Measurements from ENCODE around the gene TOMT.

The TOMT gene, protein sequence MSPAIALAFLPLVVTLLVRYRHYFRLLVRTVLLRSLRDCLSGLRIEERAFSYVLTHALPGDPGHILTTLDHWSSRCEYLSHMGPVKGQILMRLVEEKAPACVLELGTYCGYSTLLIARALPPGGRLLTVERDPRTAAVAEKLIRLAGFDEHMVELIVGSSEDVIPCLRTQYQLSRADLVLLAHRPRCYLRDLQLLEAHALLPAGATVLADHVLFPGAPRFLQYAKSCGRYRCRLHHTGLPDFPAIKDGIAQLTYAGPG

GRCh38 chr11:72105888-72106287 lies at the start of gene TOMT:
Gene TOMT, plus strand, starts transcription at chr11:72105924. Its CDS starts 28 bp downstream, at chr11:72105952.
- DNase-seq (ENCODE audit: low spot score), result no peak

- DNase-seq (ENCODE audit: low spot score), result no peak
Observed at GRCh38 chr11:72058416-72059034, 47.2 kb upstream of the TOMT start.

- DNase-seq (ENCODE audit: low spot score), result no peak
Observed at GRCh38 chr11:72061739-72062396, 43.9 kb upstream of the TOMT start.

DNA sequence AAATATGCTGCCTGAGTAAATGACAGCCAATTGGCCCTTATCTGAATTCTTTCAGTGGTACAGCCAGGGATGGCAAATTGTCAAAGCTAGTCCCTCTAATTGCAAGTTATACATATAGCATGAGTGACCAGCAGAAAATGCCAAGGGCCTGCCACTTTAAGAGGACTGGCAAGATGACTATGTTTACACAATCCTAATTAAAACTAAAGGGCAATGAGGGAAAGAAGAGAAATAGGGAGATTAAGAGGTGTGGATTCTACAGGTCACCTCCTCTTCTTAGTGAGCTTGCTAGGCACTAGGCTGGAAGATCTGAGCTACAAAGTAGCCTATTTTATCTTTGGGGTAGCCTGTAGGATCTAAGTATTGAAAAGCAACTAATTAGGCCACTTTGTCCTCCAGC lies 38.9 kb upstream of the TOMT start:
- DNase-seq (ENCODE audit: low spot score), result no peak

DNA sequence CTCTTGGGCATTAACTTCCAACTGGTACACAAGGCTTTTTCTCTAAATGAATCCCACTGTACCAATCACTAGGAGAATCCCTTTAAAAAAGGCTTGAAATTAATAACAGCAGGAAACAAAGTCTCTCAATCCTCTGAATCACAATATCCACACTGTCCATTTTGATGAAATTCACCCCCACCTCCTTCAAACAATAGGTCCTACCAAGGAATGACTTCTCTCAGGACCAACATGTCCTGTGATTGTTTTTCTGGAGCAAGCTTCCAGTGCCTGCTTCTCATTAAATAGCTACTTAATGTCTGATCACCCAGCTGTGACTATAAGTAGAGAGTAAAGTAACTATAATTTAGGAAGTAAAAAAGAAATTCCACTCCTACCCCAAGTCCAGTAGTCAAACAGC lies 38.5 kb upstream of the TOMT start:
- no peak for DNase-seq (ENCODE audit: low spot score)

DNA sequence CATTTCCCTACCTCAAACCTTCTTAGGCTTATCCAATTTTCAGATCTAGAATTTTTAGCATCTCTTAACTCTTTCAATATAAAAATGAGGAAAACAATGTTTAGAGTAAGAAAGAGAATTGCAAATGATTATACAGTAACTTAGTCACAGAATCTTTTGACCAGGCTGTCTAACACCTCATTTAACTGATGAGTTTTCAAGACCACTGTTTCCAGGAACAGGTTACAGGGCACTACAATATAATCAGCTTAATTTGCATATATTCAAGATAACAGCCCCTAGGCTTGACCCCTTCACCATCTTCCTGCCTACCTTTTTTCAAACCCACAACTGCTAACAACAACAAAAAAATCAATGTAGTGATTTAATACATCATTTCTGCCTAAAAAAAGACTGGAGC lies 38.0 kb upstream of the TOMT start:
- no peak for DNase-seq (ENCODE audit: low spot score)

DNA sequence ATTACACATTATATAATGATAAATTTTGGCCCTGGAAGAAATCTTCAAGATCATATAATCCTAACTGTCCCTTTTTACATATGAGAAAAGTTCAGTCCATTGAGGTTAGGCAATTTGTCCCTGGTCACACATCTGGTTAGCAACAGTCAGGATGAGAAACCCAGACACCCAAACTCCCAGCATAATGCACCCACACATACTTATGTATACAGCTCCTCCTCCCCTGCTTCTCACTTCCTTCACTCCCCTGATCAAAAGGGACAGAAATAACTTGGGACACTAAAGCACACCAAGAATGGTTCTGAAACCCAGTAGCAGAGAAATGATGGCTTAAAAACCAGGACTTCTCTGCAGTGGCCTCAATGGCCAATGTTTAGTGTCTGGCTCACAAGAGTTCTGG lies 36.5 kb upstream of the TOMT start:
- DNase-seq (ENCODE audit: low spot score), result no peak

GRCh38 chr11:72069787-72070251 lies 35.9 kb upstream of the TOMT start:
- DNase-seq (ENCODE audit: low spot score), result peak; percentile 12

GRCh38 chr11:72070491-72070890 lies 35.2 kb upstream of the TOMT start:
- DNase-seq (ENCODE audit: low spot score), result no peak

DNA sequence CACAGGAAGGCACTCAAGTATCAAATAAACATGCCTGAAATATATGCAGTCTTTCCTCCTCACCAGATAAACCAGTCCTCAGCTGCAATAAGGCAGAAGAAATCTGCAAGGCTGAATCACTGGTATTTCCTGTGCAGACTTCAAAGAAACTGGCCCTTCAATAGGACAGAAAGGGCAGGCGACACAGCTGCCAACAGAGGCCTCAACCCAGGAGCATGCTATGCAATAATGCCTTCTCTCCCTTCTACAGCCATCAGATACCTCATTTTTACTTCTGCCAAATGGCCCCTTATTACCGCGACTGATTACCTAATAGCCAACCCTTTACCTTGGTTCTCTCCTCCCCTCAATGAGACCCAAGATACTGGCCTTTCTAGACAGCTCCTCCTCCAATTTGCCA lies 33.4 kb upstream of the TOMT start:
- DNase-seq (ENCODE audit: low spot score), result no peak

DNA sequence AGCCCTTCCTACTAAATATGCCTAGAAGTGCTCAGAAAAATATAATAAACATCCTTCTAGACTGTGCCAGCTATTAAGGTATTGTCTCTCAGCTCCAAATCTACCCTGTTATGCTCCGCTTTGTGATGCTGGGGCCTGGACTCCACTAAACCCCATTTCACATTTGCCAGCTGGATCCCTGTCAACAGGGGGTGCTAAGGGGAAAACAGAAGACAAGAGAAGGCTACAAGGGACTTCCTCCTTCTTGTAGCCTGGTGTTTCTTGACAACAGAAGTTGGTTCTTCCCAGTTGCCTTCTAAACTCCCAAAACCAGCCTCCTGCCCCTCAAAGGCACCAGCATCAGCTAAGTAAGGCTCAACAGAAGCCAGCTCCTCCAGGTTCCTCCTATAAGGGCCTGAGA lies 30.6 kb upstream of the TOMT start:
- no peak for DNase-seq (ENCODE audit: low spot score)

DNA sequence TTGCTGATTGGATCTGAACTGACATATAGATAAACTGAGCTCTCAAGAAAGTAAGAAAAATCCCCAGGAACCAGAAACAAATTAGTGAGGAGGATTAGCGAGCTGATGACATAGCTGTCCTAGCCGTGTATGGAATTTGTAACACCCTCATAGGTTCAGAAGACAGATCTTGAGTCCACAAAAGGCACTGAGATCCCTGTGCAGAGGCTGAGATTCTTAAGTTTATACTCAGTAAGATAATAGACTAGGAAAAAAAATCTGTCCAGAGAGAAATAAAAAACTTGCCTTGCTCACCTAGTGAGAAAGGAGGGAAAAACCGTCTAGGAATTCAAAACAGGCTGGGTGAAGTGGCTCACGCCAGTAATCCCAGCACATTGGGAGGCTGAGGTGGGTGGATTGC lies 30.0 kb upstream of the TOMT start:
- DNase-seq (ENCODE audit: low spot score), result no peak

DNA sequence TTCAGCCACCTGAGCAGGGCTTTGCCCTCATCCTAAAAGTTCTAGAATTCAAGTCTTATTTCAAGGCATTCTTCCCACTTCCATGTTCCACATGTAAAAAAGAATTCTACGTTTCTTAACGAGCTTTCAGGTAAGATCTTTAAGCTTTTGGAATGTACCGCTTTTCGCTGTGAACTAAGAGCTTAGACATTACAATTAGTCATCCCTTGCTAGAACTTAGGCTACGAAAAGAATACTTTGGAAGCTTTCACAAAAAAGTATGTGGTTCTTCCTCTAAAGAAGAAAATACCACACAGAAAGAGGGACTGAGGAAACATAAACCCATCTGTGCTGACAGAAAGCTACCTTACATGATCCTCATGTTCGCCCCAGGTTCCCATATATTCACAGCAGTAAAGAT lies 27.2 kb upstream of the TOMT start:
- no peak for DNase-seq (ENCODE audit: low spot score)

DNA sequence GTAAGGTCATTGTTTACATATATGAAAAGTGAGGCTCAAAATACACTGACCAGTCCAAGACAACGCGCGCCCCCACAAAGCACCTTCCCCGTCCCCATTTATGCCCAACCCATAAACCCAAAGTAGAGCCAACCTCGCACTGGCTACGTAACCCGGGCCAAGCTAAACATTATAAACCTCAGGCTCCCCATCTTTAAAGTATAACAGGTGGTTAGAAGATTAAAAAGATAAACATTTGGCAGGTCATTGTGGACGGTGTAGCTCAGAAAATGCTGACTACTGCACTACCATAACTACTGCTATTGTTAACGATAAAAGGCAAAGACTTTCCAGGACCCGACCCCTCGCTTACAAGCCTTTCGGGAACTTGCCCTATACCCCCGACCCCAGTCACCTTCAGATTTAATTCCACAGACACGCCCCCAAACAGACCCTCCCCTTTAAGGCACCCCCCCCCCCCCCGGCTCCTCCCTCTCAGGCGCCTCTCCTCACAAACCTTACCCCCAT lies 25.9 kb upstream of the TOMT start:
- no peak for DNase-seq (ENCODE audit: low spot score)

DNA sequence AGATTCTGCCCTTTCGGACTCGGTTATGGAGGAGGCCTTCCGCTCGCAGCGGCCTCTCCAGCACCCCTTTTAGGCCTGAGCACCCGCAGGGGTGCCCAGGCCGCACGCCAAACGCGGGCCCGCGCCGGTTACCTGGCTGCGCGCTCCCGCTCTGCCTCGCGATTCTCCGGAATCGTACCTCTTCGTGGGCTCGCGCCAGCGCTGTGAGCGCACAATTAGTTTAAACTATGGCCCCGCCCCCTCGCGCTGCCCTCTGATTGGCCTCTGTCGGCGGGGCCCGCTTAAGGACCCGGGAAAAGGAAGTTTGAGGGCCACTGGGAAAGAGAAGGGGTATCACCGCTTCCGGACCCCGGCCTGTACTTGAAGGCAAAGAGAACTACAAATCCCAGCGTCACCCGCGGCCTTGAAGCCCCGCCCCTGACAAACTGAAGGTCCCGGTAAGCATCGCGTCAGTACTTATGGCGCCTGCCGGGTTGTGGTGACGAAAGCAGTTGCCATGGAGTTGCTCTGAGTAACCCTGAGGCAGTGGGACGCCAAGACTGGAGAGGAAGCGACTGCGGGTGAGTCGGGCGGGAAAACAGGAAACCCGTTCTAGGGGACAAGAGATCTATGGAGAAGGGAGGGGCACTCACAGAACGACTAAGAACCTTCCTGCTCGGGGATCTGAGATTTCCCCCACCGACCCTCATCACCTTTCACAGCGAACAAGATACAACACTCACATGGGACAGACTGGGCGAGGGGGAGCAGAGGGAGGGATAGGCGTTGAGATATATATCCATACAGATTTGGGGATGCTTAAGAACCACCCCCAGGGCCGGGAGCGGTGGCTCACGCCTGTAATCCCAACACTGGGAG lies 25.2 kb upstream of the TOMT start, which contains the start of the genes LRRC51 and NUMA1:
Gene LRRC51 (plus strand): TSS at position 525 of the 858 bp plus-strand sequence. CDS start 8,234 bp downstream, outside the sequence.
Gene NUMA1 (minus strand): TSS at position 217 of the 858 bp plus-strand sequence. CDS start 44,599 bp downstream, outside the sequence.
- peak; percentile 99 for DNase-seq (ENCODE audit: low spot score)

GRCh38 chr11:72081184-72081644 lies 24.5 kb upstream of the TOMT start:
- DNase-seq (ENCODE audit: low spot score), result no peak

DNA sequence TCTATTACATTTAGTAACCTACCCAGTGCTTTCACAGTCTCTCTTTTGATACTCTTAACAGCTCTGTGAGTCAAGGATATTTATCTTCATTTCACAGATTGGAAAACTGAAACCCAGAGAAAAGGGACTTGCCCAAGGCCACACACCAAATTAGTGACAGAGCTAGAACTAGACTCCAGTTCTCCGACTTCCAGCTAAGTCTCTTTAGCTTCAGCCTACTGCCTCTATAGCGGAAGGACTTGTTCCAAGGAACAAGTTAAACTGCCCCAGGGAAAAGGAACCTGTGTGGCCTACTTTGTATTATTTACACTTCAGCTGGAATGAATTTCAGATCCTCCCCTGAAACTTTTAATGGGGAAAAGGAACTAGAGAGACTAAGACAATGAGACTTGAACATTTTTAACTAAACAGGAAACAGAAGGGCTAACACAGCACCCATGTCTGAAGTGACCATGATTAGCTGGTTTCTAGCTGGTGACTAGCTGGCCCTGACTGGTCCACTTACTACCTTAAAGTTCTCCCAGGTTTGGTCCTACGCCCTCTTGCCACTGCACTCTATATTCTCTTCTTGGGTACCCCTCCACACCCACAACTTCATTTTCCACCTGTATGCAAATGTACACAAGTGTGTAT lies 23.8 kb upstream of the TOMT start:
- no peak for DNase-seq (ENCODE audit: low spot score)

DNA sequence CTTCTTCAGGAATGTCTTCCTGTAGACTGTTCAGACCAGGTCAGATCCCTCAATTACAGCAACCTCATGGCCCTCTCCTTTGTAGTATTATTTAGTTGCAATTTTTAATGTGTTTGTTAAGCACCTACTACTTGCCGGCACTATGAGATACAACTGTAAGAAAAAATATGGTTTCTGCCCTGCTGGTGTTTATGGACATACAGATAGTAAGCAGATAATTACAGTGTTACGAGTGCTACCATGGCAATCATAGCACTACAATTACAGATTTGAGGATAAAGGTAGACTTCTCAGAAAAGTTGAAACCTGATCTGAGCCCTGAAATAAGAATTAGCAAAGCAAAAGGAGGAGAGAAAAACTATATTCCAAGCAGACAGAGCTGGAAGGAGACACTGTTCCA lies 22.3 kb upstream of the TOMT start:
- no peak for DNase-seq (ENCODE audit: low spot score)

DNA sequence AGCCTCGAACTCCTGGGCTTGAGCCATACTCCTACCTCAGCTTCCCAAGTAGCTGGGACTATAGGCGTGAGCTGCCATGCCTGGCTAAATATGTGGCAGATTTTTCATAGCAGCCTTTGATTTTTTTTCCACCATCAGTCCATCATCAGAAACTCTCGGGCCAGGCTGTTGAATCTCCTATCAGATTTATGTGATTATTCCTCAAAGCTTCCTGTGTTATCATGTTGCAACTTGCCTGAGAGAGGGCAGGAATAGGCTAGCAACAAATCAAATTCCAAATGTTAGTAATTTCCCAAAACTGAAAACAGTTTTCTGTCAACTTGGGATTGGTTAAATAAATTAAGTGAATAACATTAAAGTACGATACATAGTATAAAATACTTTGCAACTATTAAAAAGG lies 21.6 kb upstream of the TOMT start:
- no peak for DNase-seq (ENCODE audit: low spot score)

DNA sequence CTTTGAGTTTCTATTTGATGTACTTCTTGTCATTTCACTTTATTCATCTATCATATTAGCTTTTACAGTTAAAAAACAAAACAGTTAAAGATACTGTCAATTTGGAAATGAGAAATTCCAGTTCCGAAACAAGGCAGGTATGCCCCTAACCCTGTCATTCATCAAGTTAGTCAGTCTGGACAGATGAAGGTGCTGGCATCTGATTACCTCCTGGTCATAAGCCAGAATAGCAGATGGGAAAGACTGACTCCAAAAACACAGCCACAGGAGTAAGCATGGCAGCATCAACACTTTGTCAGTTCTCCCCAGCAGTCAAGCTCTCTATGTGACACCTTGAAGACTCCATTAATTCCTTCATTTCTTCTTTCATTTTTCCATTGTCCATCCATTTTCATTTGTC lies 20.8 kb upstream of the TOMT start:
- DNase-seq (ENCODE audit: low spot score), result no peak

GRCh38 chr11:72085621-72086351 lies 19.9 kb upstream of the TOMT start:
- DNase-seq (ENCODE audit: low spot score), result no peak

All from CD4-positive, alpha-beta T cell treated with Interleukin-15 for 4 hours (primary cell).